Endothelial cell of umbilical vein (primary cell): Measurements from ENCODE around the gene PGAP6. TPM values are rescaled to one million over a fixed set of nuclear protein-coding genes. Genes with fewer than 3 reads are reported as not detected.

Experiments
- BruUV-seq: library from RNA; stranded (reverse); fragments of 400-500 nt; replicated peaks from 2 replicates; lab custom pipeline; 2021; lab: Mats Ljungman, UMichigan
- CTCF ChIA-PET: fragments of 300-600, 350-600 bp; sonication (Branson Sonifier 250); formaldehyde crosslinking; loops from one replicate; lab custom pipeline; 2021; ENCODE audit warnings: antibody characterized with exemption, inconsistent platforms; lab: Charles Lee
- POLR2A ChIA-PET: fragments of 300-600, 350-600 bp; sonication (Branson Sonifier 250); formaldehyde crosslinking; loops from one replicate; lab custom pipeline; 2021; ENCODE audit warnings: antibody characterized with exemption, inconsistent platforms; lab: Charles Lee
- DNase-seq: peaks from one replicate; pipeline ENCODE4 v3.0.0-alpha.2; 2011; ENCODE audit warnings: low read depth, low spot score
- FAIRE-seq: peaks from 2 replicates; lab custom pipeline; 2011; peaks lifted over from hg19 to GRCh38; lab: Jason Lieb, UNC
- H2AFZ ChIP-seq: 2 replicates; pipeline ENCODE4 v1.6.0; 2012; ENCODE audit warnings: low read depth, low read length, control low read depth, inconsistent platforms
- H3K27ac ChIP-seq: 2 replicates; pipeline ENCODE4 v1.5.1; 2011; ENCODE audit warnings: low read depth, mild to moderate bottlenecking, control low read depth, low read length, moderate library complexity; ENCODE audit not compliant: insufficient read depth
- H3K27me3 ChIP-seq, 2 experiments: 2 replicates each; pipeline versions ENCODE4 v1.6.0 to v1.6.1; 2011; ENCODE audit warnings: low read length in 2 of 2, mixed read lengths in 1 of 2; ENCODE audit not compliant: control insufficient read depth in 2 of 2, insufficient read depth in 2 of 2
- H3K36me3 ChIP-seq, 2 experiments: 2 replicates in 1 of 2; 3 replicates in 1 of 2; pipeline ENCODE4 v1.5.1; 2011; ENCODE audit warnings: low read length in 2 of 2, mild to moderate bottlenecking in 1 of 2, moderate library complexity in 1 of 2; ENCODE audit not compliant: control insufficient read depth in 2 of 2, insufficient read depth in 2 of 2; ENCODE audit errors: extremely low read depth in 1 of 2
- H3K4me1 ChIP-seq: 3 replicates; pipeline ENCODE4 v1.5.1; 2011; ENCODE audit warnings: mild to moderate bottlenecking, low read length; ENCODE audit not compliant: control insufficient read depth, insufficient read depth; ENCODE audit errors: extremely low read depth
- H3K4me2 ChIP-seq: 2 replicates; pipeline ENCODE4 v1.6.1; 2011; ENCODE audit warnings: low read length, control low read depth, mixed read lengths; ENCODE audit not compliant: insufficient read depth
- H3K4me3 ChIP-seq, 3 experiments: fragments of 200-600 bp in 1 of 3; sonication (generic), shearing (Covaris generic) in 1 of 3; replicated peaks in 1 of 3; 2 replicates each; pipeline ENCODE4 v1.5.1; 2011 to 2016; ENCODE audit warnings: control low read depth in 3 of 3, low read length in 3 of 3, mild to moderate bottlenecking in 2 of 3, inconsistent platforms in 1 of 3, low read depth in 1 of 3, moderate library complexity in 1 of 3; ENCODE audit not compliant: insufficient read depth in 1 of 3
- H3K79me2 ChIP-seq: 2 replicates; pipeline ENCODE4 v1.6.0; 2012; ENCODE audit warnings: low read length, inconsistent platforms; ENCODE audit not compliant: control insufficient read depth, insufficient read depth
- H3K9ac ChIP-seq: replicated peaks from 2 replicates; pipeline ENCODE3; 2011; ENCODE audit warnings: low read length, control low read depth; ENCODE audit not compliant: insufficient read depth; ENCODE audit errors: extremely low read depth
- H3K9me1 ChIP-seq: replicated peaks from 3 replicates; pipeline ENCODE4 v1.6.0; 2011; ENCODE audit warnings: mild to moderate bottlenecking, low read length; ENCODE audit not compliant: control insufficient read depth, insufficient read depth; ENCODE audit errors: extremely low read depth
- H3K9me3 ChIP-seq: replicated peaks from 2 replicates; pipeline ENCODE4 v1.5.1; 2012; ENCODE audit warnings: low read length, inconsistent platforms; ENCODE audit not compliant: control insufficient read depth, insufficient read depth
- H4K20me1 ChIP-seq: replicated peaks from 2 replicates; pipeline ENCODE3; 2011; ENCODE audit warnings: mild to moderate bottlenecking, low read length; ENCODE audit not compliant: control insufficient read depth, insufficient read depth; ENCODE audit errors: extremely low read depth
- EZH2 ChIP-seq: IDR thresholded peaks from 2 replicates; pipeline ENCODE4 v1.6.1; 2012; ENCODE audit warnings: borderline replicate concordance, low read depth, mild to moderate bottlenecking, moderate library complexity, low read length, inconsistent platforms; ENCODE audit not compliant: severe bottlenecking
- FOS ChIP-seq: IDR thresholded peaks from 2 replicates; pipeline ENCODE4 v1.6.1; 2011; ENCODE audit warnings: mild to moderate bottlenecking, low read length, moderate library complexity, borderline replicate concordance; ENCODE audit not compliant: insufficient read depth
- GATA2 ChIP-seq: IDR thresholded peaks from 2 replicates; pipeline ENCODE4 v1.7.0; 2011; ENCODE audit warnings: low read depth, mild to moderate bottlenecking, moderate library complexity, mixed read lengths, low read length; ENCODE audit not compliant: insufficient read length, insufficient read depth
- JUN ChIP-seq: IDR thresholded peaks from 2 replicates; pipeline ENCODE4 v1.6.1; 2011; ENCODE audit warnings: borderline replicate concordance, low read depth; ENCODE audit not compliant: insufficient read length, insufficient read depth
- MYC ChIP-seq: IDR thresholded peaks from one replicate; pipeline ENCODE4 v1.6.1; 2011; ENCODE audit warnings: mild to moderate bottlenecking, low read depth, low read length
- POLR2A ChIP-seq: IDR thresholded peaks from 2 replicates; pipeline ENCODE4 v1.6.1; 2012; ENCODE audit warnings: low read depth, mild to moderate bottlenecking, control low read depth, low read length
- POLR2AphosphoS5 ChIP-seq: IDR thresholded peaks from 2 replicates; pipeline ENCODE4 v1.6.1; 2012; ENCODE audit warnings: low read depth, mild to moderate bottlenecking, control low read depth, low read length, moderate library complexity; ENCODE audit not compliant: insufficient read depth
- dilution Hi-C: fragments of 300-500 bp; cut with MboI; formaldehyde crosslinking; loops from one replicate; pipeline ENCODE4 v1.15.0; 2019; ENCODE audit warnings: low sequenced_read_pairs; ENCODE audit not compliant: extremely low pct_ligation_motif_present
- intact Hi-C: fragments of 100-400 bp; cut with micrococcal nuclease; formaldehyde crosslinking; loops from one replicate; pipeline ENCODE4 v1.10.0; 2022
- polyA plus RNA-seq, 4 experiments: library from polyadenylated mRNA; depleted of rRNA in 3 of 4; stranded (reverse) in 3 of 4; unstranded in 1 of 4; fragments of >200 nt; gene quantifications; 2 replicates each; pipeline versions ENCODE4 v1.2.1 to v1.2.3, GENCODE V29; 2011 to 2012; ENCODE audit warnings: missing spikeins in 1 of 4
- total RNA-seq: library from RNA; stranded (reverse); gene quantifications from 2 replicates; pipeline ENCODE4 v1.2.3, GENCODE V29; 2021
- TF ChIP-seq, protein P1 (sequence below): IDR thresholded peaks from 2 replicates; pipeline ENCODE4 v1.6.1; 2011; ENCODE audit not compliant: insufficient read depth, insufficient read length
- TF ChIP-seq, protein P2 (sequence below), 2 donors: IDR thresholded peaks; 1 replicate in 1 of 2; 2 replicates in 1 of 2; pipeline ENCODE4 v1.5.1; 2011; ENCODE audit warnings: low read length in 2 of 2, mild to moderate bottlenecking in 2 of 2, moderate library complexity in 2 of 2, control low read depth in 1 of 2, inconsistent platforms in 1 of 2, low read depth in 1 of 2; ENCODE audit not compliant: insufficient read depth in 1 of 2; ENCODE audit errors: extremely low read depth in 1 of 2

The PGAP6 gene
- total and polyA plus RNA-seq, 2 donors (not counting 3 experiments of a cell fraction or from before 2014, with no cell fraction given): 89.8 to 365 TPM

DNA sequence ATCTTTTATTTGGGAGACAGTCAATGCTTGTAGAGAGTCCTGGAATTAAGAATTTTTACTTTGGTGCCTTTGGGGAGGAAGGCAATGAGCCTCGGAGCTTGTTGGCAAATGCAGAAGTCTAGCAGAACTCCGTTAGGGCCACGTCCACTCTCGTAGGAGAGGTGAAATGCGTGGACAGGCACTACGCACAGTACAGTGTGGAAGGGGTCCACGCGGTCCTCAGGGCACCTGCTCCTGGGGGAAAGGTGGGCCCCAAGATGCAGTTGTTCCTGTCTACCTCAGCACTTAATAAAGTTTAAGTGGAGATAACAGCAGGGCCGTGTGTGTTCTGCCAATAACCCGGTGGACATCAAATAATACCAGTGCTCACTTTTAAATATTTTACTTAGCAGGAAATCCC is 45.5 kb upstream of the PGAP6 start:
- Histone ChIP-seq H2AFZ (no peak overlapping the region), H3K4me1 (peaks cover 27% of the 10 kb centered on the region), H3K9me3 (no peaks in the 10 kb centered on the region), H3K36me3 (no peaks in the 10 kb centered on the region), H4K20me1 (peaks cover 6% of the 10 kb centered on the region), H3K9ac (peak overlapping the region; percentile 50), H3K27ac (peak overlapping the region; percentile 21), H3K4me3 (peak overlapping the region; percentile 40 to 81 (median 77)), H3K4me2 (peak overlapping the region; percentile 96), H3K9me1 (no peaks in the 10 kb centered on the region), H3K79me2 (peaks cover 51% of the 10 kb centered on the region), H3K27me3 (no peaks in the 10 kb centered on the region)
- BruUV-seq: TSS peak; percentile 27
- intact Hi-C loops (loop anchor here (5.0 kb wide), 2 partner anchors 50 to 70 kb away; no protein-coding TSS in a partner anchor), dilution Hi-C loops (no loop called here)
- ChIA-PET POLR2A (no interaction called here), CTCF (interaction anchor here (1.4 to 3.6 kb wide), 2 partner anchors 60 to 68 kb away, joined by 5 to 19 read pairs; no protein-coding TSS in a partner anchor)
- FAIRE-seq (no peak), DNase-seq (peak; percentile 18)
- TF ChIP-seq POLR2AphosphoS5: no peak
- TF ChIP-seq MYC: no peak
- TF ChIP-seq, protein P1, sequence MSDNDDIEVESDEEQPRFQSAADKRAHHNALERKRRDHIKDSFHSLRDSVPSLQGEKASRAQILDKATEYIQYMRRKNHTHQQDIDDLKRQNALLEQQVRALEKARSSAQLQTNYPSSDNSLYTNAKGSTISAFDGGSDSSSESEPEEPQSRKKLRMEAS: no peak
- TF ChIP-seq JUN: no peak
- no peak for TF ChIP-seq EZH2
- TF ChIP-seq POLR2A: no peak
- TF ChIP-seq FOS: no peak
- TF ChIP-seq, protein P2, sequence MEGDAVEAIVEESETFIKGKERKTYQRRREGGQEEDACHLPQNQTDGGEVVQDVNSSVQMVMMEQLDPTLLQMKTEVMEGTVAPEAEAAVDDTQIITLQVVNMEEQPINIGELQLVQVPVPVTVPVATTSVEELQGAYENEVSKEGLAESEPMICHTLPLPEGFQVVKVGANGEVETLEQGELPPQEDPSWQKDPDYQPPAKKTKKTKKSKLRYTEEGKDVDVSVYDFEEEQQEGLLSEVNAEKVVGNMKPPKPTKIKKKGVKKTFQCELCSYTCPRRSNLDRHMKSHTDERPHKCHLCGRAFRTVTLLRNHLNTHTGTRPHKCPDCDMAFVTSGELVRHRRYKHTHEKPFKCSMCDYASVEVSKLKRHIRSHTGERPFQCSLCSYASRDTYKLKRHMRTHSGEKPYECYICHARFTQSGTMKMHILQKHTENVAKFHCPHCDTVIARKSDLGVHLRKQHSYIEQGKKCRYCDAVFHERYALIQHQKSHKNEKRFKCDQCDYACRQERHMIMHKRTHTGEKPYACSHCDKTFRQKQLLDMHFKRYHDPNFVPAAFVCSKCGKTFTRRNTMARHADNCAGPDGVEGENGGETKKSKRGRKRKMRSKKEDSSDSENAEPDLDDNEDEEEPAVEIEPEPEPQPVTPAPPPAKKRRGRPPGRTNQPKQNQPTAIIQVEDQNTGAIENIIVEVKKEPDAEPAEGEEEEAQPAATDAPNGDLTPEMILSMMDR (IDR thresholded peaks at IDR 0.05; ENCODE audit: extremely low read depth in 1 of 2, insufficient read depth in 1 of 2, low read depth in 1 of 2, low read length in 2 of 2): no peak
- TF ChIP-seq GATA2: no peak
